ENCODE results near the gene CRABP2. TPM values are rescaled to one million over a fixed set of nuclear protein-coding genes. Genes with fewer than 3 reads are reported as not detected.

Gene CRABP2
- total and polyA plus RNA-seq, 2 of the 4 experiments (the other 2 are of a cell fraction) = 6.3 to 15.7 TPM

DNA sequence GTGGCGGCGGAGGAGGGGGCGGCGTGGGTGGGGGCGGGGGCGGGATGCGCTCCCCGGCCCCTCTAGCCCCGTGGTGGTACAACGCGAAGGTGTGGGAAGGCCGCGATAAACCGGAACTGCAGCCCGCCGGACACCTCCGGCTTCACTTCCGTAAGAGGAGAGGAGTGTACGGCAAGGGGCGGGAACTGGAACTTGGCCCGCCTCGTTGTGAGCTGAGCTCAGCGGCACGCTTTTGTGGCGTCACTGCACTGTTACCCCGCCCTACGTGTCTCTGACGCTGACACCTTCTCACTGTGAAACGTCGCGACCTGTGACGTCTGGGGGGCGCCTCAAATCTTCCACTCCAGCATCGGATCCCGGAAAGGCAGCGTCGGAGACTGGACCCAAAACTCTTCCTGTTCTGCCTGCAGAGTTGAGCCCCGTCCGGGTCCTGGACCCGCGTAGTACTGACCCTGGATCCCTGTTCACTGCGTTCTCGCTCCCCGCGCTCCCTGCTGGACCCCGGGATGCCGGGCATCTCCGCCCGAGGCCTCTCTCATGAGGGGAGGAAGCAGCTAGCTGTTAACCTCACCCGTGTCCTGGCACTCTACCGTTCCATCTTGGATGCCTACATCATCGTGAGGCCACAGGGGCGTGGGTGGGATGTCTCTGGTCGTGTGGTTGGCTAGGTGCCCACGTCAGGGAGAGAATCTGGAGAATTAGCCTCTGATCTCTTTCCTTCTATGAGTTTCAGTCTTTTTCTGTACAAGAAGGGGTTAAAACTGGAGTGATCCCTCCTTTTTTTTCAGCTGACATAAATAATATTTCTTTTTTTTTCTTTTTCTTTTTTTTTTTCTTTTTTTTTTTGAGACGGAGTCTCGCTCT is 23.4 kb upstream of the CRABP2 start, which contains the start of gene ISG20L2:
ISG20L2 (minus strand) TSS at position 168 of the 864 bp plus-strand sequence. CDS start 1,114 bp downstream, outside the sequence.
- peak within 1 kb of the TSS; percentile 17; the same call in 1 of the 3 replicates for H2BK15ac ChIP-seq (ENCODE audit: low read depth, low read length)
- in situ Hi-C loops (cut with MboI; ENCODE audit: low sequenced_read_pairs) (no loop called here), intact Hi-C loops (cut with micrococcal nuclease) (loop anchor here (10.0 kb wide), 2 partner anchors 196 to 224 kb away; partner anchors contain the start of genes LRRC71 and MEF2D), dilution Hi-C loops (cut with HindIII; ENCODE audit: low sequenced_read_pairs, unreplicated experiment) (no loop called here)
- H2AK5ac ChIP-seq (ENCODE audit: low read depth, low read length) = peak within 1 kb of the TSS; percentile 98
- H2BK5ac ChIP-seq (ENCODE audit: low read depth, low read length, poor library complexity, severe bottlenecking) = peak within 1 kb of the TSS; percentile 71
- ChIA-PET POLR2A (ENCODE audit: unreplicated experiment) (interaction anchor here (0.6 to 1.4 kb wide), 4 partner anchors 12 to 166 kb away, joined by 3 to 5 read pairs (median 3); partner anchors contain the start of gene MRPL24), CTCF (interaction anchor here (3.7 to 6.3 kb wide), 2 partner anchors 39 to 132 kb away, joined by 28 to 104 read pairs; partner anchors contain the start of gene NTRK1)
- DNase-seq = peak; percentile 99
- H3K9ac ChIP-seq (ENCODE audit: low read depth, low read length) = peak within 1 kb of the TSS; percentile 98
- peak within 1 kb of the TSS; percentile 95 for H4K91ac ChIP-seq (ENCODE audit: insufficient read depth, low read depth, low read length)
- H3K9me3 ChIP-seq (ENCODE audit: control insufficient read depth, insufficient read depth, low read length) = no peaks in the 10 kb centered on the region
- peak within 1 kb of the TSS; percentile 90 for H4K5ac ChIP-seq (ENCODE audit: low read depth, low read length)
- H3K4ac ChIP-seq (ENCODE audit: low read depth, low read length) = peak within 1 kb of the TSS; percentile 99
- H3K4me1 ChIP-seq (ENCODE audit: control insufficient read depth, insufficient read depth, low read length) = peaks cover 8% of the 10 kb centered on the region
- peak within 1 kb of the TSS; percentile 99 for H3K14ac ChIP-seq (replicated peaks; ENCODE audit: low read depth, low read length)
- H3K4me3 ChIP-seq (ENCODE audit: insufficient read depth, low read depth, low read length) = peak within 1 kb of the TSS; percentile 60
- BruUV-seq (replicated peaks) = TSS peak; percentile 82
- peaks cover 8% of the 10 kb centered on the region; the same call in 1 of the 2 replicates for H3K9me1 ChIP-seq (ENCODE audit: insufficient read depth, low read length)
- peak within 1 kb of the TSS; percentile 98 to 99 for H4K8ac ChIP-seq (ENCODE audit: low read depth in 2 of 2, low read length in 2 of 2)
- H3K79me1 ChIP-seq (ENCODE audit: low read depth in 1 of 2, low read length in 2 of 2) = peaks cover 28 to 57% of the 10 kb centered on the region in 2 experiments
- peak within 1 kb of the TSS; percentile 60 for H2BK120ac ChIP-seq (ENCODE audit: low read depth, low read length)
- H2BK20ac ChIP-seq (ENCODE audit: low read depth, low read length) = no peak within 1 kb of the TSS; the same call in 1 of the 2 replicates
- H2AK9ac ChIP-seq (replicated peaks; ENCODE audit: low read depth, low read length, poor library complexity) = peak within 1 kb of the TSS; percentile 98
- H3K18ac ChIP-seq (ENCODE audit: low read depth, low read length) = peak within 1 kb of the TSS; percentile 64
- peak within 1 kb of the TSS; percentile 98 for H3K4me2 ChIP-seq (ENCODE audit: low read depth, low read length)
- ATAC-seq (ENCODE audit: low read depth) = peak; percentile 92
- TF ChIP-seq NFE2L2 (IDR thresholded peaks at IDR 0.05; ENCODE audit: low read depth, low read length) (0 out of 2 replicates have a peak, but pooled peaks have one; percentile 4), CHD1 (IDR thresholded peaks at IDR 0.05; ENCODE audit: low read depth, low read length) (no peak), CEBPB (IDR thresholded peaks at IDR 0.05; ENCODE audit: low read depth, low read length) (peak; percentile 42), BHLHE40 (IDR thresholded peaks at IDR 0.05; ENCODE audit: low read depth, low read length) (peak; percentile 100), MXI1 (IDR thresholded peaks at IDR 0.05; ENCODE audit: borderline replicate concordance, low read depth, low read length) (peak; percentile 63; the same call in 1 of the 2 replicates), MAZ (IDR thresholded peaks at IDR 0.05; ENCODE audit: borderline replicate concordance, low read depth, low read length) (peak; percentile 79; the same call in 1 of the 2 replicates), FOS (IDR thresholded peaks at IDR 0.05; ENCODE audit: low read depth, low read length) (no peak), POLR2A (IDR thresholded peaks at IDR 0.05; ENCODE audit: low read depth, low read length) (peak; percentile 89), RFX5 (IDR thresholded peaks at IDR 0.05; ENCODE audit: low read depth, low read length) (no peak)
- peak within 1 kb of the TSS; percentile 92 for H3K56ac ChIP-seq (ENCODE audit: extremely low read depth, insufficient read depth, low read length)
- H3K27me3 ChIP-seq (ENCODE audit: control insufficient read depth, insufficient read depth, low read length) = no peaks in the 10 kb centered on the region
- peak within 1 kb of the TSS; percentile 94 for H3K27ac ChIP-seq (ENCODE audit: insufficient read depth, low read length)
- peaks cover 19% of the 10 kb centered on the region for H3K36me3 ChIP-seq (ENCODE audit: control insufficient read depth, insufficient read depth, low read length)
- H4K20me1 ChIP-seq (ENCODE audit: insufficient read depth, low read length) = peaks cover 31% of the 10 kb centered on the region
- peak within 1 kb of the TSS; percentile 99 for H3K23ac ChIP-seq (ENCODE audit: low read depth, low read length)
- 0% methylated on average over 6 of the region's 57 CpGs; no CpG with 5 or more reads in 1 of the 2 experiments for WGBS, 2 experiments (ENCODE audit: extremely low coverage in 2 of 2, insufficient read length in 1 of 2)
- peak within 1 kb of the TSS; percentile 97 for H2AFZ ChIP-seq (replicated peaks; ENCODE audit: low read length, poor library complexity)
